B cell (primary cell): ENCODE data around the gene ADAMTSL2. TPM values are rescaled to one million over a fixed set of nuclear protein-coding genes. Genes with fewer than 3 reads are reported as not detected.

Experiments used
- ATAC-seq: fragments of 200-7000 bp; cut with Tn5 transposase; one replicate; pipeline ENCODE4 v1.10.0; 2021; ENCODE audit warnings: low read depth, mild to moderate bottlenecking, moderate number of reproducible peaks, moderate library complexity
- CTCF ChIA-PET: fragments of 350-600 bp; sonication (Branson Sonifier 250); formaldehyde crosslinking; loops from one replicate; lab custom pipeline; 2021; ENCODE audit warnings: antibody characterized with exemption, inconsistent platforms; lab: Charles Lee
- POLR2A ChIA-PET: fragments of 350-600 bp; sonication (Branson Sonifier 250); formaldehyde crosslinking; loops from one replicate; lab custom pipeline; 2021; ENCODE audit warnings: antibody characterized with exemption; lab: Charles Lee
- DNase-seq: peaks from one replicate; pipeline ENCODE4 v3.0.0; 2013
- H2AFZ ChIP-seq: 2 replicates; pipeline ENCODE4 v1.6.1; 2012; ENCODE audit warnings: mild to moderate bottlenecking, low read depth, low read length; ENCODE audit not compliant: insufficient read depth, poor library complexity, severe bottlenecking
- H3K27ac ChIP-seq, 2 donors: 1 replicate in 1 of 2; 2 replicates in 1 of 2; pipeline ENCODE4 v1.5.1; 2012 to 2013; ENCODE audit warnings: low read length in 2 of 2, mild to moderate bottlenecking in 2 of 2, moderate library complexity in 1 of 2
- H3K27me3 ChIP-seq, 4 experiments: fragments of 200-600 bp in 1 of 4; sonication (generic) in 1 of 4; replicated peaks in 1 of 4; 1 replicate in 2 of 4; 2 replicates in 2 of 4; pipeline versions ENCODE4 v1.6.1 to v1.7.0; 2013 to 2016; ENCODE audit warnings: low read length in 3 of 4, mild to moderate bottlenecking in 2 of 4, mixed read lengths in 1 of 4, moderate library complexity in 1 of 4; ENCODE audit not compliant: insufficient read depth in 4 of 4, control insufficient read depth in 3 of 4; ENCODE audit errors: control extremely low read depth in 1 of 4
- H3K36me3 ChIP-seq, 2 experiments: replicated peaks in 1 of 2; 1 replicate in 1 of 2; 2 replicates in 1 of 2; pipeline versions ENCODE4 v1.6.1 to v1.7.1; 2013; ENCODE audit warnings: low read length in 1 of 2; ENCODE audit not compliant: insufficient read depth in 2 of 2, control insufficient read depth in 1 of 2; ENCODE audit errors: control extremely low read depth in 1 of 2, extremely low read depth in 1 of 2
- H3K4me1 ChIP-seq, 2 donors: fragments of 200-600 bp in 1 of 2; sonication (generic) in 1 of 2; 1 replicate in 1 of 2; 2 replicates in 1 of 2; pipeline versions ENCODE4 v1.5.1 to v1.6.1; 2013 to 2017; ENCODE audit warnings: low read length in 2 of 2; ENCODE audit not compliant: control insufficient read depth in 2 of 2, insufficient read depth in 2 of 2
- H3K4me2 ChIP-seq: replicated peaks from 2 replicates; pipeline ENCODE3; 2012; ENCODE audit warnings: mild to moderate bottlenecking, low read depth, low read length; ENCODE audit not compliant: poor library complexity, severe bottlenecking
- H3K4me3 ChIP-seq, 5 experiments: fragments of 200-600 bp in 1 of 5; sonication (generic) in 1 of 5; 1 replicate in 3 of 5; 2 replicates in 2 of 5; pipeline versions ENCODE4 v1.5.1 to v1.7.0; 2011 to 2016; ENCODE audit warnings: low read length in 4 of 5, mild to moderate bottlenecking in 4 of 5, low read depth in 2 of 5, control low read depth in 1 of 5, moderate library complexity in 1 of 5; ENCODE audit not compliant: insufficient read depth in 1 of 5; ENCODE audit errors: control extremely low read depth in 1 of 5, extremely low read depth in 1 of 5
- H3K79me2 ChIP-seq: fragments of 200-600 bp; sonication (generic); one replicate; pipeline ENCODE4 v1.6.0; 2016; ENCODE audit warnings: low read length; ENCODE audit not compliant: control insufficient read depth, insufficient read depth
- H3K9ac ChIP-seq: fragments of 200-600 bp; sonication (generic); 2 replicates; pipeline ENCODE4 v1.6.1; 2017; ENCODE audit warnings: mild to moderate bottlenecking, low read length, moderate library complexity
- H3K9me3 ChIP-seq, 3 donors: one replicate each; pipeline versions ENCODE4 v1.6.1 to v1.7.1; 2013; ENCODE audit warnings: low read length in 2 of 3; ENCODE audit not compliant: control insufficient read depth in 2 of 3, insufficient read depth in 1 of 3; ENCODE audit errors: control extremely low read depth in 1 of 3
- H4K20me1 ChIP-seq: 2 replicates; pipeline ENCODE4 v1.6.0; 2012; ENCODE audit warnings: mild to moderate bottlenecking, low read length; ENCODE audit not compliant: insufficient read depth, control insufficient read depth, poor library complexity, severe bottlenecking
- H3K27ac Mint-ChIP-seq: one replicate; pipeline ENCODE4 v1.8.0; 2021; ENCODE audit warnings: mixed read lengths
- H3K27me3 Mint-ChIP-seq: one replicate; pipeline ENCODE4 v1.8.0; 2021; ENCODE audit warnings: mixed read lengths
- H3K4me1 Mint-ChIP-seq: one replicate; pipeline ENCODE4 v1.8.0; 2021; ENCODE audit warnings: mixed read lengths
- H3K4me3 Mint-ChIP-seq: one replicate; pipeline ENCODE4 v1.8.0; 2021; ENCODE audit warnings: mixed read lengths
- H3K9me3 Mint-ChIP-seq: one replicate; pipeline ENCODE4 v1.8.0; 2022; ENCODE audit warnings: mixed read lengths; ENCODE audit not compliant: insufficient read depth
- EZH2 ChIP-seq: IDR thresholded peaks from 2 replicates; pipeline ENCODE4 v1.6.1; 2012; ENCODE audit warnings: borderline replicate concordance, low read depth, mild to moderate bottlenecking, moderate library complexity, low read length; ENCODE audit not compliant: insufficient read depth, poor library complexity, severe bottlenecking
- WGBS: methylation state at CpG from one replicate; pipeline ENCODE4 v1.1.5; 2013; ENCODE audit warnings: missing lambda C conversion rate; ENCODE audit not compliant: insufficient coverage; 5-methylcytosine and 5-hydroxymethylcytosine counted together
- intact Hi-C: fragments of 100-400 bp; cut with micrococcal nuclease; formaldehyde crosslinking; loops from one replicate; pipeline ENCODE4 v1.10.0; 2022
- polyA plus RNA-seq: library from polyadenylated mRNA; depleted of rRNA; stranded (reverse); fragments of >200 nt; gene quantifications from 2 replicates; pipeline ENCODE4 v1.2.3, GENCODE V29; 2012
- total RNA-seq, 2 donors: library from RNA; stranded (reverse); fragments of 120-200 nt in 1 of 2; gene quantifications; 1 replicate in 1 of 2; 2 replicates in 1 of 2; pipeline versions ENCODE4 v1.2.3 to v1.2.4, GENCODE V29; 2013 to 2022
- TF ChIP-seq, protein P1 (sequence below): fragments of 200-600 bp; IDR thresholded peaks from one replicate; pipeline ENCODE4 v1.8.0; 2022; ENCODE audit warnings: antibody characterized with exemption, mild to moderate bottlenecking

The ADAMTSL2 gene
- total and polyA plus RNA-seq, 2 donors (not counting 1 experiment from before 2014, with no cell fraction given), result 0.03 TPM; not detected in 1

DNA sequence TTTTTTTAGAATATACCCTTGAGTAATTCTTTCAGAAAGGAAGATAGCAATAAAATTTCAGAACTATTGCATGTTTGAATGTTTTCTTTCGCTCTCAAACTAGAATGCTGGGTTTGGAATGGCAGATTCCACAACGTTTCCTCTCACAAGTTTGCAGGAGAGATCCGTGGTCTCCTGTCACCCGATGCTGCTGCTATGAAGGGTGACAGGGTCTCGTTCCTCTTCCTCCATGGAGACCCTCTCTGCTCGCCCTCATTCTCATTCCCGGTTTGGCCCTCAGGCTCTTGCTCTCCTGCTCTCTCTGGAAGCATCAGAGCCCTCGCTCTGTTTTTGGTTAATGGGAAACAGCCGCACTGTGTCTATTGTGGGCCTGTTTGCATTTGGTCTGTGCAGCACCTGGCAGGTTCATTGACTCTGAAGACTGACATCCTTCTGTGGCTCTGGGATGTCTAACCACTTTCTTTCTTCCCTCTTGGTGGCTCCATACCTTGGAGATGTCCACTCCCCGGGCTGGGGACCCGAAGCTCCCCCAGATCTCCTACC, 87.3 kb downstream of the ADAMTSL2 start:
- intact Hi-C loops, result no loop called here
- Histone ChIP-seq H3K4me2 (no peak overlapping the region), H3K36me3 (no peaks in the 10 kb centered on the region), H4K20me1 (no peaks in the 10 kb centered on the region), H3K27ac (no peak overlapping the region), H3K9me3 (peaks cover 1 to 17% (median 16%) of the 10 kb centered on the region in 3 donors), H3K4me3 (no peak overlapping the region), H3K27me3 (peaks cover 0 to 21% (median 4%) of the 10 kb centered on the region in 4 experiments), H3K4me1 (peaks cover 7 to 9% of the 10 kb centered on the region in 2 donors), H2AFZ (no peak overlapping the region), H3K9ac (no peak overlapping the region), H3K79me2 (no peaks in the 10 kb centered on the region)
- TF ChIP-seq, protein P1, sequence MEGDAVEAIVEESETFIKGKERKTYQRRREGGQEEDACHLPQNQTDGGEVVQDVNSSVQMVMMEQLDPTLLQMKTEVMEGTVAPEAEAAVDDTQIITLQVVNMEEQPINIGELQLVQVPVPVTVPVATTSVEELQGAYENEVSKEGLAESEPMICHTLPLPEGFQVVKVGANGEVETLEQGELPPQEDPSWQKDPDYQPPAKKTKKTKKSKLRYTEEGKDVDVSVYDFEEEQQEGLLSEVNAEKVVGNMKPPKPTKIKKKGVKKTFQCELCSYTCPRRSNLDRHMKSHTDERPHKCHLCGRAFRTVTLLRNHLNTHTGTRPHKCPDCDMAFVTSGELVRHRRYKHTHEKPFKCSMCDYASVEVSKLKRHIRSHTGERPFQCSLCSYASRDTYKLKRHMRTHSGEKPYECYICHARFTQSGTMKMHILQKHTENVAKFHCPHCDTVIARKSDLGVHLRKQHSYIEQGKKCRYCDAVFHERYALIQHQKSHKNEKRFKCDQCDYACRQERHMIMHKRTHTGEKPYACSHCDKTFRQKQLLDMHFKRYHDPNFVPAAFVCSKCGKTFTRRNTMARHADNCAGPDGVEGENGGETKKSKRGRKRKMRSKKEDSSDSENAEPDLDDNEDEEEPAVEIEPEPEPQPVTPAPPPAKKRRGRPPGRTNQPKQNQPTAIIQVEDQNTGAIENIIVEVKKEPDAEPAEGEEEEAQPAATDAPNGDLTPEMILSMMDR, result no peak
- TF ChIP-seq EZH2, result no peak
- CTCF ChIA-PET, result no interaction called here
- WGBS, result 86% methylated on average over 9 of the region's 11 CpGs
- H3K27ac Mint-ChIP-seq, result no peak overlapping the region
- peaks cover 31% of the 10 kb centered on the region for H3K27me3 Mint-ChIP-seq
- peaks cover 7% of the 10 kb centered on the region for H3K9me3 Mint-ChIP-seq
- no peak for ATAC-seq
- DNase-seq, result no peak
- no peak overlapping the region for H3K4me3 Mint-ChIP-seq
- H3K4me1 Mint-ChIP-seq, result peaks cover 12% of the 10 kb centered on the region
- POLR2A ChIA-PET, result no interaction called here

DNA sequence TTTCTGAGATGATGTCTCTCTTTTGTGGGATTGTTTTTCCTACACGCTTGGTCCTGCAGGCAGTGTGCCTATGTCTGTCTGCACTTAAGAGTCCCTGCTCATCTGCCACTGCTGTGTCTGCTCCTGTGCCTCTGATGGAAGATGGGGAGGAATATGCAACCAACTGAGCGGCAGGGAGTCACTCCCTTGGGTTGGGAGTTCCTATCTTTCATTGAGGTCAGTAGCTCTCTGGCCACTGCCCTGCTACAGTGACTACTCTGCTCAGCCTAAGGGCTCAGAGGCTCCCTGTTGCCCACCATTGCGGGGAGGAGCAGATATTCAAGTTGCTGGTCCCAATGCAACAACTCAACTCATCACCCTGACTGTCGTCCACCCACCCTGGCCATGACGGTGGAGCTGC, 88.1 kb downstream of the ADAMTSL2 start:
- Histone ChIP-seq H3K79me2 (no peaks in the 10 kb centered on the region), H3K36me3 (no peaks in the 10 kb centered on the region), H3K9me3 (peaks cover 1 to 21% (median 18%) of the 10 kb centered on the region in 3 donors), H4K20me1 (no peaks in the 10 kb centered on the region), H2AFZ (no peak overlapping the region), H3K27ac (no peak overlapping the region), H3K9ac (no peak overlapping the region), H3K4me2 (no peak overlapping the region), H3K27me3 (peaks cover 0 to 20% (median 4%) of the 10 kb centered on the region in 4 experiments), H3K4me3 (no peak overlapping the region), H3K4me1 (peaks cover 7 to 9% of the 10 kb centered on the region in 2 donors)
- Mint-ChIP-seq H3K4me3 (no peak overlapping the region), H3K4me1 (peaks cover 12% of the 10 kb centered on the region), H3K27me3 (peaks cover 31% of the 10 kb centered on the region), H3K9me3 (peaks cover 11% of the 10 kb centered on the region), H3K27ac (no peak overlapping the region)
- WGBS, result 71% methylated on average over 1 of the region's 5 CpGs
- CTCF ChIA-PET, result no interaction called here
- TF ChIP-seq, protein P1, result no peak
- DNase-seq (no peak), ATAC-seq (no peak)
- intact Hi-C loops, result no loop called here
- POLR2A ChIA-PET, result no interaction called here

Other genes with a start within 250 kb of the ADAMTSL2 start
- 24.8 and 25.9 TPM in 2 replicates for gene SURF6, start 198.5 kb upstream of the ADAMTSL2 start, total RNA-seq
- 14.7 and 24.4 TPM in 2 replicates for gene SURF6, start 198.5 kb upstream of the ADAMTSL2 start, polyA plus RNA-seq
- gene MED22, start 186.6 kb upstream of the ADAMTSL2 start, total RNA-seq, result 50.4 and 56.9 TPM in 2 replicates
- 33.9 and 44.9 TPM in 2 replicates for gene MED22, start 186.6 kb upstream of the ADAMTSL2 start, polyA plus RNA-seq
- gene RPL7A, start 186.5 kb upstream of the ADAMTSL2 start, total RNA-seq, result 2,342 and 2,407 TPM in 2 replicates
- 3,489 and 3,937 TPM in 2 replicates for gene RPL7A, start 186.5 kb upstream of the ADAMTSL2 start, polyA plus RNA-seq
- 44.1 and 56.2 TPM in 2 replicates for gene SURF1, start 178.2 kb upstream of the ADAMTSL2 start, total RNA-seq
- 46.7 and 54.5 TPM in 2 replicates for gene SURF1, start 178.2 kb upstream of the ADAMTSL2 start, polyA plus RNA-seq
- gene SURF2, start 178.2 kb upstream of the ADAMTSL2 start, total RNA-seq, result 16.9 and 17.1 TPM in 2 replicates
- gene SURF2, start 178.2 kb upstream of the ADAMTSL2 start, polyA plus RNA-seq, result 14.0 and 17.3 TPM in 2 replicates
- gene SURF4, start 158.6 kb upstream of the ADAMTSL2 start, total RNA-seq, result 43.8 and 44.1 TPM in 2 replicates
- gene SURF4, start 158.6 kb upstream of the ADAMTSL2 start, polyA plus RNA-seq, result 34.7 and 44.9 TPM in 2 replicates
- gene STKLD1, start 158.3 kb upstream of the ADAMTSL2 start, total RNA-seq, result 1.1 and 2.7 TPM in 2 replicates
- 0.18 and 0.79 TPM in 2 replicates for gene STKLD1, start 158.3 kb upstream of the ADAMTSL2 start, polyA plus RNA-seq
- gene REXO4, start 116.7 kb upstream of the ADAMTSL2 start, total RNA-seq, result 37.1 and 39.9 TPM in 2 replicates
- 22.2 and 25.0 TPM in 2 replicates for gene REXO4, start 116.7 kb upstream of the ADAMTSL2 start, polyA plus RNA-seq
- gene ADAMTS13, start 112.3 kb upstream of the ADAMTSL2 start, total RNA-seq, result 2.5 and 3.3 TPM in 2 replicates
- gene ADAMTS13, start 112.3 kb upstream of the ADAMTSL2 start, polyA plus RNA-seq, result 4.9 and 5.7 TPM in 2 replicates
- 31.1 and 37.1 TPM in 2 replicates for gene CACFD1, start 74.7 kb upstream of the ADAMTSL2 start, total RNA-seq
- 19.6 and 27.4 TPM in 2 replicates for gene CACFD1, start 74.7 kb upstream of the ADAMTSL2 start, polyA plus RNA-seq
- 47.0 and 51.8 TPM in 2 replicates for gene SLC2A6, start 55.6 kb upstream of the ADAMTSL2 start, total RNA-seq
- 85.2 and 108 TPM in 2 replicates for gene SLC2A6, start 55.6 kb upstream of the ADAMTSL2 start, polyA plus RNA-seq
- not detected in 2 replicates for gene MYMK, start 9.7 kb upstream of the ADAMTSL2 start, total RNA-seq
- gene MYMK, start 9.7 kb upstream of the ADAMTSL2 start, polyA plus RNA-seq, result not detected in 2 replicates
- not detected in 2 replicates for gene FAM163B, start 74.7 kb downstream of the ADAMTSL2 start, total RNA-seq
- gene FAM163B, start 74.7 kb downstream of the ADAMTSL2 start, polyA plus RNA-seq, result not detected in 2 replicates
- not detected in 2 replicates for gene DBH, start 101.7 kb downstream of the ADAMTSL2 start, total RNA-seq
- gene DBH, start 101.7 kb downstream of the ADAMTSL2 start, polyA plus RNA-seq, result not detected in 2 replicates
- 0.07 and 0.32 TPM in 2 replicates for gene SARDH, start 203.6 kb downstream of the ADAMTSL2 start, total RNA-seq
- 0.03 TPM in 1 of 2 replicates, not detected in the other for gene SARDH, start 203.6 kb downstream of the ADAMTSL2 start, polyA plus RNA-seq